NCI-H2227 (cell line): Measurements from ENCODE around the gene EFCAB12.
A peak's percentile ranks its signal among the peaks of the same experiment; 100 is the strongest.

Experiments used
- DNase-seq: peaks from one replicate; lab custom pipeline; 2025; ENCODE audit not compliant: unreplicated experiment; lab: John Stamatoyannopoulos, UW

The EFCAB12 gene

GRCh38 chr3:129428376-129429079, at the start of gene EFCAB12:
Gene EFCAB12, minus strand, starts transcription at chr3:129428636. Its CDS starts 148 bp downstream, at chr3:129428488.
- DNase-seq: peak; percentile 96

GRCh38 chr3:129476586-129476985, 48.1 kb upstream of the EFCAB12 start:
- no peak for DNase-seq

GRCh38 chr3:129475863-129476262, 47.4 kb upstream of the EFCAB12 start:
- DNase-seq: no peak

- DNase-seq: no peak
These were observed 46.8 kb upstream of the EFCAB12 start for GRCh38 chr3:129474984-129475804.

- DNase-seq: no peak
These were observed 45.3 kb upstream of the EFCAB12 start for GRCh38 chr3:129473769-129474152.

- no peak for DNase-seq
These were observed 44.8 kb upstream of the EFCAB12 start for GRCh38 chr3:129473067-129473768.

GRCh38 chr3:129470861-129471260, 42.4 kb upstream of the EFCAB12 start:
- DNase-seq: no peak

- no peak for DNase-seq
These were observed 40.6 kb upstream of the EFCAB12 start for GRCh38 chr3:129469026-129469425.

GRCh38 chr3:129467932-129468331, 39.5 kb upstream of the EFCAB12 start:
- no peak for DNase-seq

- DNase-seq: no peak
These were observed 35.3 kb upstream of the EFCAB12 start for GRCh38 chr3:129463716-129464115.

GRCh38 chr3:129463094-129463493, 34.7 kb upstream of the EFCAB12 start:
- DNase-seq: no peak

GRCh38 chr3:129462361-129462968, 34.0 kb upstream of the EFCAB12 start:
- no peak for DNase-seq

GRCh38 chr3:129461461-129462146, 33.2 kb upstream of the EFCAB12 start:
- DNase-seq: no peak

- no peak for DNase-seq
These were observed 32.6 kb upstream of the EFCAB12 start for GRCh38 chr3:129461022-129461421.

GRCh38 chr3:129460572-129460971, 32.1 kb upstream of the EFCAB12 start:
- no peak for DNase-seq

- no peak for DNase-seq
These were observed 31.7 kb upstream of the EFCAB12 start for GRCh38 chr3:129460155-129460554.

GRCh38 chr3:129453732-129454131, 25.3 kb upstream of the EFCAB12 start:
- DNase-seq: no peak

GRCh38 chr3:129449279-129450115, 21.1 kb upstream of the EFCAB12 start:
- DNase-seq: no peak

GRCh38 chr3:129448186-129448895, 19.9 kb upstream of the EFCAB12 start:
- no peak for DNase-seq
